Measurements from ENCODE around the gene GGT1. TPM values are rescaled to one million over a fixed set of nuclear protein-coding genes. Genes with fewer than 3 reads are reported as not detected.

The GGT1 gene
- total and polyA plus RNA-seq, 2 donors (not counting 3 experiments of a cell fraction or from before 2014, with no cell fraction given) = 1.8 to 2.0 TPM

DNA sequence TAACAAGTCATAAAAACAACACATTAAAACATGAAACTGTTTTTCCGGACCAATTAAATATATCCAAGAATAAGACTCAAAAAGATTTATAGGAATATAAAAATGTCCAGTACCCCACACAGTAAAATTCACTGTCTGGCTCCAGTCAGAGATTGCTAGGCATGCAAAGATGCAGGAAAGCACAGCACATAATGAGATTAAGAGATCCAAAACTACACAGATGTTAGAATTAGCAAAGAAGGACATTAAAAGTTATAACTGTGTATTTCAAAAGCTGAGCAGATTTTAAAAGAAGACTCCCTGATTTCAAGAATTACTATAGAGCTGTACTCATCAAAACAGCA lies 23.8 kb upstream of the GGT1 start:
- no peak overlapping the region for H2AFZ ChIP-seq (ENCODE audit: low read depth, low read length)
- H3K27me3 ChIP-seq (ENCODE audit: control insufficient read depth in 2 of 2, insufficient read depth in 2 of 2, low read length in 2 of 2) = no peaks in the 10 kb centered on the region
- ChIA-PET CTCF (no interaction called here), POLR2A (no interaction called here)
- no peaks in the 10 kb centered on the region for H4K20me1 ChIP-seq (replicated peaks; ENCODE audit: control insufficient read depth, extremely low read depth, insufficient read depth, low read length)
- DNase-seq (ENCODE audit: low read depth, low spot score) (no peak), FAIRE-seq (no peak)
- H3K27ac ChIP-seq (ENCODE audit: insufficient read depth, low read depth, low read length) = no peak overlapping the region
- H3K9ac ChIP-seq (replicated peaks; ENCODE audit: extremely low read depth, insufficient read depth, low read length) = no peak overlapping the region
- TF ChIP-seq JUN (IDR thresholded peaks at IDR 0.05; ENCODE audit: borderline replicate concordance, insufficient read depth, insufficient read length, low read depth) (no peak), GATA2 (IDR thresholded peaks at IDR 0.05; ENCODE audit: insufficient read depth, insufficient read length, low read depth, low read length) (no peak), FOS (IDR thresholded peaks at IDR 0.05; ENCODE audit: borderline replicate concordance, insufficient read depth, low read length) (no peak), CTCF (IDR thresholded peaks at IDR 0.05; ENCODE audit: extremely low read depth in 1 of 2, insufficient read depth in 1 of 2, low read depth in 1 of 2, low read length in 2 of 2) (no peak), POLR2A (IDR thresholded peaks at IDR 0.05; ENCODE audit: low read depth, low read length) (no peak), MYC (IDR thresholded peaks at IDR 0.05; ENCODE audit: low read depth, low read length) (no peak), POLR2AphosphoS5 (IDR thresholded peaks at IDR 0.05; ENCODE audit: insufficient read depth, low read depth, low read length) (no peak), EZH2 (IDR thresholded peaks at IDR 0.05; ENCODE audit: borderline replicate concordance, low read depth, low read length, severe bottlenecking) (no peak)
- TF ChIP-seq, protein P1, sequence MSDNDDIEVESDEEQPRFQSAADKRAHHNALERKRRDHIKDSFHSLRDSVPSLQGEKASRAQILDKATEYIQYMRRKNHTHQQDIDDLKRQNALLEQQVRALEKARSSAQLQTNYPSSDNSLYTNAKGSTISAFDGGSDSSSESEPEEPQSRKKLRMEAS (IDR thresholded peaks at IDR 0.05; ENCODE audit: insufficient read depth, insufficient read length) = no peak
- H3K4me3 ChIP-seq (replicated peaks in 1 of 3; ENCODE audit: insufficient read depth in 1 of 3, low read depth in 1 of 3, low read length in 3 of 3) = no peak overlapping the region
- no peak overlapping the region for H3K4me2 ChIP-seq (ENCODE audit: insufficient read depth, low read length)
- no TSS peak for BruUV-seq (replicated peaks)
- H3K9me3 ChIP-seq (replicated peaks; ENCODE audit: control insufficient read depth, insufficient read depth, low read length) = no peaks in the 10 kb centered on the region
- dilution Hi-C loops (cut with MboI; ENCODE audit: extremely low pct_ligation_motif_present, low sequenced_read_pairs) (no loop called here), intact Hi-C loops (cut with micrococcal nuclease) (no loop called here)
- H3K4me1 ChIP-seq (ENCODE audit: control insufficient read depth, extremely low read depth, insufficient read depth, low read length) = no peaks in the 10 kb centered on the region
- H3K79me2 ChIP-seq (ENCODE audit: control insufficient read depth, insufficient read depth, low read length) = no peaks in the 10 kb centered on the region
- peaks cover 0 to 2% of the 10 kb centered on the region in 2 experiments for H3K36me3 ChIP-seq (ENCODE audit: control insufficient read depth in 2 of 2, extremely low read depth in 1 of 2, insufficient read depth in 2 of 2, low read length in 2 of 2)
- H3K9me1 ChIP-seq (replicated peaks; ENCODE audit: control insufficient read depth, extremely low read depth, insufficient read depth, low read length) = no peaks in the 10 kb centered on the region
